ENCODE results near the gene DHRSX.

DNA sequence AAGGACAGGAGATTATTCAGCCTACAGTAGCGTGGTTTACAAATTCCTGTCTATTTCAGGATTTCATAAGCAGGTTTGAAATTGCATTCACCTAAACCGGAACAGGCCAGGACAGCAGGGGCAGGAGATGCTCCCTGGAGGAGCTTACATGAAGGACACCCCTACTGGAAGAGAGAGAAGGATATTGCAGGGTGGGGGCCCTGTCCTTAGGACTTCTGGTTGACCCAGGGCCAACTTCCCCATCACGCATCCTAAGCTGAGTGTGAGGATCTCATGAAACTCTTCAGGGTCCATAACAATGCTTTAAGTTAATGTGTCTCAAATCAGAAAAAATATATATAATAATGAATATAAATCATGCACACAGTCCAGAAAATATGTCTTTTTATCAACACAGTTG lies 6.4 kb upstream of the DHRSX start:
- TF ChIP-seq JUNB (IDR thresholded peaks at IDR 0.05) = no peak
- no peak for TF ChIP-seq KDM5A (IDR thresholded peaks at IDR 0.05)
- TF ChIP-seq CTCF (IDR thresholded peaks at IDR 0.05) = no peak
- no peak for TF ChIP-seq RCOR1 (IDR thresholded peaks at IDR 0.05; ENCODE audit: low read depth, low read length)

All from A549 (cell line).